GM12875 (cell line): ENCODE data around the gene VPS26B.
"Not testable (repeated sequence)": the region's sequence is repeated elsewhere in the genome, so short reads cannot be mapped to it uniquely, and the experiment has no call there.

Source experiments
- H3K4me3 ChIP-seq: one replicate; pipeline ENCODE4 v1.5.1; 2011; ENCODE audit warnings: low read depth, low read length, control low read depth
- TF ChIP-seq, protein P1 (sequence below): IDR thresholded peaks from 2 replicates; pipeline ENCODE4 v1.5.1; 2011; ENCODE audit warnings: low read depth, mild to moderate bottlenecking, control low read depth, inconsistent platforms, low read length, moderate library complexity, borderline replicate concordance; ENCODE audit not compliant: insufficient read depth

The VPS26B gene

DNA sequence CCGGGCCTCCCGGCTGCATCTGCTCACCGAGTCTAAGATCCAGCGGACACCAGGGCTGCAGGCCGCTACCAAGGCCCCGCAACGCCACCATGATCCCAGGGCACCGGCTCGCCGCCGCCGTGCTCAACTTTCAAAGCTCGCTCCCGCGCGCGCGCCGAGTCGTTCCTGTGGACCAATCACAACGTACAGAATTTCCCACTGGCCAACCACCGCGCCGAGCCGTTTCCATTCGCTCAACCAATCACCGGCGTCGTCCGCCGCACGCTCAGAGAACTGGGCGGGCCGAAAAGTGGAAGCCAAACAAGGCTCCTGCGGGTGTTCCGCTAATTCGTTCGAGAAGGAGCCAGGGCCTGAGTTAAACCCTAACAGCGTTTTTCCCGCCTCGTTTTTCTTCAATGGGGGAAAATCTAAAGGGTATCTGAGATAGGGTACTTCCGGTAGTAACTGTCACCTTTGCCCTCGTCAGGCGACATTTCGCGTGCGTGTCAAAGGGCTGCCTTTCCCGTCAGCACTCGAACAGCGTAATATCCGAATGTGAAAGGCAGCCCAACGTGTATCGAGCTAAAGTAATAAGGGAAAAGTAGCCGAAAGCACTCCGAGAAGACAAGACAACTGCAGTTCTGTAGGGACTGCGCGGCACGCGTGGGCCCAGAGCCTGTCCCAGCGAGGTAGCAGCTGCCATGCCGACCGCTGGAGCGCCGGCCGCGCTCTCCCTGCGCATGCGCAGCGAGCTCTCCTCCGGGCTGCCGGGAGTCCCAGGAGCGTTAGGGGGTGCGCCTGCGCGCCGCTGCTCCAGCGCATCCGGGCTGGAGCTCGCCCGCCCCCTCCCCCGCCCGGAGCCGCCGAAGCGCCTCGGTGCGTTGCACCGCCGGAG, at the start of gene VPS26B, which contains the start of gene NCAPD3:
TSS of gene VPS26B (plus strand) at position 836 of the 874 bp plus-strand sequence. CDS start 452 bp downstream, outside the sequence.
TSS of gene NCAPD3 (minus strand) at position 132 of the 874 bp plus-strand sequence. CDS start at position 91, 41 bp downstream.
- TF ChIP-seq, protein P1, sequence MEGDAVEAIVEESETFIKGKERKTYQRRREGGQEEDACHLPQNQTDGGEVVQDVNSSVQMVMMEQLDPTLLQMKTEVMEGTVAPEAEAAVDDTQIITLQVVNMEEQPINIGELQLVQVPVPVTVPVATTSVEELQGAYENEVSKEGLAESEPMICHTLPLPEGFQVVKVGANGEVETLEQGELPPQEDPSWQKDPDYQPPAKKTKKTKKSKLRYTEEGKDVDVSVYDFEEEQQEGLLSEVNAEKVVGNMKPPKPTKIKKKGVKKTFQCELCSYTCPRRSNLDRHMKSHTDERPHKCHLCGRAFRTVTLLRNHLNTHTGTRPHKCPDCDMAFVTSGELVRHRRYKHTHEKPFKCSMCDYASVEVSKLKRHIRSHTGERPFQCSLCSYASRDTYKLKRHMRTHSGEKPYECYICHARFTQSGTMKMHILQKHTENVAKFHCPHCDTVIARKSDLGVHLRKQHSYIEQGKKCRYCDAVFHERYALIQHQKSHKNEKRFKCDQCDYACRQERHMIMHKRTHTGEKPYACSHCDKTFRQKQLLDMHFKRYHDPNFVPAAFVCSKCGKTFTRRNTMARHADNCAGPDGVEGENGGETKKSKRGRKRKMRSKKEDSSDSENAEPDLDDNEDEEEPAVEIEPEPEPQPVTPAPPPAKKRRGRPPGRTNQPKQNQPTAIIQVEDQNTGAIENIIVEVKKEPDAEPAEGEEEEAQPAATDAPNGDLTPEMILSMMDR, result no peak
- H3K4me3 ChIP-seq, result peak within 1 kb of the TSS; percentile 82

DNA sequence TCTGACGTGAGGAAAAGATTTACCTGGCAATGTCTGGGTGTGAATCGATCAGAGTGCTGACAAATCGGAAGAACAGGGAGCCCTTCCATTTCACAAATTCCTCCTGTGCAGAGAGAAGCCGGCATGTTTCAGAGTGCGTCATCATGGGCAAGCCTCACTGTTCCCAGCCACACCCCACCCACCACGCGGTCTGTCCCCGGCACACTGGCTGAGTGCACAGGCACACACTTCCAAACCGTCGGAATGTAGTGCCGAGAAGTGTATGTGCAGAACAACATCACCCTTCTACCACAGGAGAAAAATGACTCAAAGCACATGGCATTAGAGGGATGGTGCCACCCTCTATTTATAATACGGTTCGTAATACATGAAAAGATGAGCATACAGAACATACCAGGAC, 48.2 kb upstream of the VPS26B start:
- H3K4me3 ChIP-seq, result no peak overlapping the region
- TF ChIP-seq, protein P1, result no peak

DNA sequence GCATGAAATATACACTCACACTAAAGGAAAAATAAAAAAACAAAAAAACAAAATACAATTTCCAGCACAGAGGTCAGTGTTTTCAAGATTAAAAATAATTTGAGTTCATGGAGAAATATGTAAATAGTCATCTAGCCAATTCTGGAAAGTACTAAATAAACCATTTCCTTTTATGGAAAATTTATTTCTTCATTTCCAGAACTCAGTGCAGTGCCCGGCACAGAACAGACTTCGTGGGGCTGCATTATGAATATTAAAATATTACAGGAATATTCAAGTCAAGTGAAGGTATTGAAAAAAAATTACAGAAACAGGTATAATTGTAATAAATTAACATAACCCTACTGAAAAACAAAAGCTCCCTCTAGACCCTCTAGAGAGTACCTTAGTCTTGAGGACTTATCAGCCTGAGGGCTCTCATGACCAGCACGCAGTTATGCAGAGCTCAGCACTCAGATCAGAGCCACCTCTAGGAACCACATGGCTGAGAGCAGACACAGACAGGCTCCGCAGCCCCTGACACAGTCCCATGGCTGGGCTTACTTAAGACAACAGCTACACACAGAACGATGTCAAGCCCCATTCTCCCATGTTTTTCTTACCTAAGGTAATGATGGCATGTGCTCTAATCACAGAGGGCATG, 46.3 kb upstream of the VPS26B start:
- H3K4me3 ChIP-seq, result no peak overlapping the region
- TF ChIP-seq, protein P1, result no peak

DNA sequence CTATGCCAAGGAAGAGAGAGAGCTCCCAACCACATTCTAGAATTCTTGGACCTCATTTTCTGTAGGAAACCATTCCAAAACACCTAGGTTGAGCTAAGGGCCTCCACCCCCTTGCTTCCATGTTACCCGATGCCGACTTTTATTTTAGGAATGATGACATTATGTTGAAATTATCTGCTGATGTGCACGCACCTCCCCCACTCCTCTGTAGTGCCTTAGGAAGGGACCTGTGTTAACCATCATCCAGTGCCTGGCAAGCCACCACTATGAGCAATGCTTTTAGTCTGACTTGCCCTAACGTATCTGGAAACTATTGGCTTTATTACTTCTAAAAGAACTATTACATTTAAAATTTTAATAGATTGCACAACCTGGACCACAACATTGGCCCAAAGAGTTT, 42.8 kb upstream of the VPS26B start:
- no peak overlapping the region for H3K4me3 ChIP-seq
- TF ChIP-seq, protein P1, result no peak

DNA sequence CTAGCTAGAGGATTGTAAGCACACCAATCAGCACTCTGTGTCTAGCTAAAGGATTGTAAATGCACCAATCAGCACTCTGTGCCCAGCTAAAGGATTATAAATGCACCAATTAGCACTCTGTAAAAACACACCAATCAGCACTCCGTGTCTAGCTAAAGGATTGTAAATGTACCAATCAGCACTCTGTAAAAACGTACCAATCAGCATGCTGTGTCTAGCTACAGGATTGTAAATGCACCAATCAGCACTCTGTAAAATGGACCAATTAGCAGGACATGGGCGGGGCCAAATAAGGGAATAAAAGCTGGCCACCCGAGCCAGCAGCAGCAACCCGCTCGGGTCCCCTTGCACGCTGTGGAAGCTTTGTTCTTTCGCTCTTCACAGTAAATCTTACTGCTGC, 36.4 kb upstream of the VPS26B start:
- not testable (repeated sequence) for H3K4me3 ChIP-seq

DNA sequence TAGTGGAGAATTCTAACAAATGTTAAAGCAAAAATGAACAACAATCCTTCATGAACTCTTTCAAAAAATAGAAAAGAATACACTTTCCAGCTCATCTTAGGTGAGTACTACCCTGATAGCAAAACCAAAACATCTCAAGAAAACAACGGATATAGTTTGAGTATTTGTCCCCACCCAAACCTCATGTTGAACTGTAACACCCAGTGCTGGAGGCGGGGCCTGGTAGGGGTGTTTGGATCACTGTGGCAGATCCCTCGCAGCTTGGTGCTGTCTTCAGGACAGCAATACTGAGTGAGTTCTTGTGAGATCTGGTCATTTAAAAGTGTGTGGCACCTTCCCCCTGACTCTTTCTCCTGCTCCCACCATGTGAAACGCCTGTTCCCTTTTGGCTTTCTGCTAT, 27.7 kb upstream of the VPS26B start:
- no peak overlapping the region for H3K4me3 ChIP-seq
- TF ChIP-seq, protein P1, result no peak

DNA sequence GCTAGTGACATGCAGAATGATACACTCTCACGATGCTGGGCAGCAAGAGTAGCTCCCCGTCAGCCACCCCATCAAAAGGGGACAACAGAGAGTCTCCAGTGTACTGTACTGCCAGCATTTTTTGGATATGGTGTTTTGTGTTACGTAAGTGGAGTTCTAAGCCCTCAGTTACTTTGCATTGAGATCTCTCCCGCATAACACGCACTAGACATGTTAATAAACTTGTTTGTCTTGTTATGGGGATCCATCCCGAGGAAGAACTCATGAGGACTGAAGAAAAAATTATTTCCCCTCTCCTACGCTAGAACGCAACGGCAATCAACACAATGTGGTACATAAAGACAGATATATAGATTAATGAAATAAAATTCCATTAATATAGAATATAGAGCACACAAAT, 24.9 kb upstream of the VPS26B start:
- TF ChIP-seq, protein P1, result no peak
- no peak overlapping the region for H3K4me3 ChIP-seq
